ENCODE data around the gene ZNF579. TPM values are rescaled to one million over a fixed set of nuclear protein-coding genes. Genes with fewer than 3 reads are reported as not detected.

Gene ZNF579
- total RNA-seq, 1 donor from 2014 or later, result 4.5 TPM

Other genes starting within 250 kb of the ZNF579 start
- 4.5 TPM for gene KMT5C, start 241.0 kb downstream of the ZNF579 start, total RNA-seq
- gene COX6B2, start 226.1 kb downstream of the ZNF579 start, total RNA-seq, result not detected
- gene GARIN5B, start 217.6 kb downstream of the ZNF579 start, total RNA-seq, result not detected
- not detected for gene IL11, start 210.4 kb downstream of the ZNF579 start, total RNA-seq
- gene TMEM190, start 204.0 kb downstream of the ZNF579 start, total RNA-seq, result not detected
- gene TMEM238, start 196.6 kb downstream of the ZNF579 start, total RNA-seq, result 26.6 TPM
- 515 TPM for gene RPL28, start 194.9 kb downstream of the ZNF579 start, total RNA-seq
- 5.6 TPM for gene UBE2S, start 173.1 kb downstream of the ZNF579 start, total RNA-seq
- not detected for gene SHISA7, start 137.5 kb downstream of the ZNF579 start, total RNA-seq
- 105 TPM for gene ISOC2, start 119.2 kb downstream of the ZNF579 start, total RNA-seq
- not detected for gene C19orf85, start 116.1 kb downstream of the ZNF579 start, total RNA-seq
- gene ZNF628, start 104.2 kb downstream of the ZNF579 start, total RNA-seq, result 5.3 TPM
- gene NAT14, start 95.7 kb downstream of the ZNF579 start, total RNA-seq, result 4.6 TPM
- gene SSC5D, start 92.4 kb downstream of the ZNF579 start, total RNA-seq, result 0.81 TPM
- not detected for gene SBK2, start 43.7 kb downstream of the ZNF579 start, total RNA-seq
- not detected for gene SBK3, start 35.3 kb downstream of the ZNF579 start, total RNA-seq
- 6.7 TPM for gene FIZ1, start 18.7 kb upstream of the ZNF579 start, total RNA-seq
- 13.2 TPM for gene ZNF524, start 19.4 kb upstream of the ZNF579 start, total RNA-seq
- gene ZNF865, start 24.8 kb upstream of the ZNF579 start, total RNA-seq, result 8.1 TPM
- 5.3 TPM for gene ZNF784, start 43.7 kb upstream of the ZNF579 start, total RNA-seq
- gene ZNF580, start 60.2 kb upstream of the ZNF579 start, total RNA-seq, result 7.5 TPM
- 6.1 TPM for gene ZNF581, start 62.8 kb upstream of the ZNF579 start, total RNA-seq
- 13.5 TPM for gene CCDC106, start 67.4 kb upstream of the ZNF579 start, total RNA-seq
- gene U2AF2, start 74.2 kb upstream of the ZNF579 start, total RNA-seq, result 61.7 TPM
- 148 TPM for gene EPN1, start 94.4 kb upstream of the ZNF579 start, total RNA-seq
- not detected for gene NLRP9, start 157.6 kb upstream of the ZNF579 start, total RNA-seq
- 1.0 TPM for gene RFPL4A, start 178.2 kb upstream of the ZNF579 start, total RNA-seq
- not detected for gene RFPL4AL1, start 188.3 kb upstream of the ZNF579 start, total RNA-seq